GM18505 (cell line): ENCODE data around the gene RNF144A.

Experiments used
- ATAC-seq: cut with Tn5 transposase; IDR thresholded peaks from one replicate; pipeline ENCODE4 v1.9.1; 2021; ENCODE audit not compliant: unreplicated experiment
- POLR2A ChIP-seq: IDR thresholded peaks from 4 replicates; pipeline ENCODE4 v1.6.1; 2011; ENCODE audit warnings: borderline replicate concordance; ENCODE audit not compliant: insufficient read depth, insufficient read length; ENCODE audit errors: extremely low read depth

The RNF144A gene

GRCh38 chr2:6968319-6969100 is 51.3 kb downstream of the RNF144A start:
- ATAC-seq = no peak
- no peak for TF ChIP-seq POLR2A

GRCh38 chr2:6970551-6970950 is 53.3 kb downstream of the RNF144A start:
- TF ChIP-seq POLR2A = no peak
- no peak for ATAC-seq

- TF ChIP-seq POLR2A = no peak
- no peak for ATAC-seq
Measured at GRCh38 chr2:6970976-6971480, 53.8 kb downstream of the RNF144A start.

GRCh38 chr2:6971502-6971901 is 54.3 kb downstream of the RNF144A start:
- TF ChIP-seq POLR2A = no peak
- no peak for ATAC-seq

- ATAC-seq = no peak
Measured at GRCh38 chr2:6972067-6972710, 55.0 kb downstream of the RNF144A start.

GRCh38 chr2:6973895-6974545 is 56.8 kb downstream of the RNF144A start:
- ATAC-seq = no peak
- TF ChIP-seq POLR2A = no peak

More at GRCh38 chr2:6972067-6972710, 55.0 kb downstream of the RNF144A start:
- TF ChIP-seq POLR2A = no peak

GRCh38 chr2:6975988-6976387 is 58.8 kb downstream of the RNF144A start:
- TF ChIP-seq POLR2A = no peak
- ATAC-seq = no peak

- no peak for ATAC-seq
- TF ChIP-seq POLR2A = no peak
Measured at GRCh38 chr2:6977113-6977741, 60.0 kb downstream of the RNF144A start.

- no peak for ATAC-seq
Measured at GRCh38 chr2:6977786-6978185, 60.6 kb downstream of the RNF144A start.

GRCh38 chr2:6978991-6979390 is 61.8 kb downstream of the RNF144A start:
- no peak for ATAC-seq
- no peak for TF ChIP-seq POLR2A

More at GRCh38 chr2:6977786-6978185, 60.6 kb downstream of the RNF144A start:
- no peak for TF ChIP-seq POLR2A

GRCh38 chr2:6982449-6982848 is 65.2 kb downstream of the RNF144A start:
- TF ChIP-seq POLR2A = no peak
- ATAC-seq = no peak

GRCh38 chr2:6982934-6983589 is 65.8 kb downstream of the RNF144A start:
- TF ChIP-seq POLR2A = no peak
- no peak for ATAC-seq
